ENCODE data around the gene RAD51B. TPM values are rescaled to one million over a fixed set of nuclear protein-coding genes. Genes with fewer than 3 reads are reported as not detected.

RAD51B gene
- polyA plus RNA-seq, 10 donors: 5.3 to 10.7 (median 7.5) TPM

DNA sequence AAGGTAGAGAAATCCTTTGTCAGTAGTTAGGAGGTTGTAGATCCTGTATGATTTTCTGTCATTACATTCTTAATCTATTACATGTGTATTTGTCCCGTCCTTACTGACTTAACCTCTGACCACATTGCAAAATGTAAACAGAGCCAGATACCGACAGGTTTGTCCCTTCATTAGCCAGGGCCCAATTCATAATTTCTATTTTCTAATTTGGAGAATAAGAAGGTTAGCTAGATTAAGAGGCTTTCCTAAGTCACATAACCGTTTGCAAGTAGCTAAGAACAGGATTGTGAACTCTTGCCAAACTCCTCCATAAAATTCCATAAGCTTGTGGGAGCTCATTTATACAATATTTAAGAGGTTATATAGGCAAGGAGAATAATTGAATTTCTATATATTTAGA, 352.6 kb downstream of the RAD51B start:
- peak in 1 of 3 donors; percentile 61 for DNase-seq

- DNase-seq: no peak
These were observed 353.0 kb downstream of the RAD51B start for GRCh38 chr14:68172627-68173026.

- no peak for DNase-seq
These were observed 353.8 kb downstream of the RAD51B start for GRCh38 chr14:68173227-68173972.

- DNase-seq: no peak
These were observed 354.9 kb downstream of the RAD51B start for GRCh38 chr14:68174446-68174845.

DNA sequence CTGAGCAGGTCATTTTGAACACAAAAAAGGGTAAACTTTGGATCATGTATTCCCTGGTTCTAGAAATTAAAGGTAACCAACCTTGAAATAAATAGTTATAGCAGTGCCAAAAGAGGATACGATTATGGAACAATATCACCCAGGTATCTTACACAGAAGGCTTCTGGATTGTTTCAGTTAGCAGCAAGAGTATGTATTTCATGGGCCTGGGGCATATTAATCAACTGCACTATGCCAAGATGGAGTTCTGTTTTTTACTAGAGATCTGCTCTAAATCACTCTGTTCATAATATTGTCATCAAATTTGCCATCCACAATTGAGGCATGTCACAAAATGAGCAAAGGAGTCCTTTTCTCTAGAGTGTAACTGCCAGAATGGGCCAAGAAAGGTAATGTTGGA, 357.1 kb downstream of the RAD51B start:
- DNase-seq: no peak

DNA sequence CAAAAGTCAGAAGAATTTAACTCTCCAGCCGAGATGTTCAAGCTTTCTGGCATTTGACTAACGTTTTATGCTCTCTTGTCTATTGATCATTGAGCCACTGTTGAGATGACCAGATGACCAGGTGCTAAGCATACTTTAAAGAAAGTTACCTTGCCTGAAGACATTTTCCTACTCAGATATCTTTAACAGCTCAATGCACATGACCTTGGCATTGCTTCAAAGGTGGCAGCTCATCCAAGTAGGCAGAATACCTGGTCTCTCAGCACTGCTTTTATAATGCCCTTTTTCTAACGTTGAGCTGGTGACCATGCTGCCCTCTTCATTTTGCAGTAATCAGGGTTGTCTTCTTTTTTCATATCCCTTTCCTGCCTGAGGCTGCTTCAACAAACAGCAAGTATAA, 358.1 kb downstream of the RAD51B start:
- DNase-seq: no peak

- DNase-seq: no peak
These were observed 358.7 kb downstream of the RAD51B start for GRCh38 chr14:68178282-68178681.

DNA sequence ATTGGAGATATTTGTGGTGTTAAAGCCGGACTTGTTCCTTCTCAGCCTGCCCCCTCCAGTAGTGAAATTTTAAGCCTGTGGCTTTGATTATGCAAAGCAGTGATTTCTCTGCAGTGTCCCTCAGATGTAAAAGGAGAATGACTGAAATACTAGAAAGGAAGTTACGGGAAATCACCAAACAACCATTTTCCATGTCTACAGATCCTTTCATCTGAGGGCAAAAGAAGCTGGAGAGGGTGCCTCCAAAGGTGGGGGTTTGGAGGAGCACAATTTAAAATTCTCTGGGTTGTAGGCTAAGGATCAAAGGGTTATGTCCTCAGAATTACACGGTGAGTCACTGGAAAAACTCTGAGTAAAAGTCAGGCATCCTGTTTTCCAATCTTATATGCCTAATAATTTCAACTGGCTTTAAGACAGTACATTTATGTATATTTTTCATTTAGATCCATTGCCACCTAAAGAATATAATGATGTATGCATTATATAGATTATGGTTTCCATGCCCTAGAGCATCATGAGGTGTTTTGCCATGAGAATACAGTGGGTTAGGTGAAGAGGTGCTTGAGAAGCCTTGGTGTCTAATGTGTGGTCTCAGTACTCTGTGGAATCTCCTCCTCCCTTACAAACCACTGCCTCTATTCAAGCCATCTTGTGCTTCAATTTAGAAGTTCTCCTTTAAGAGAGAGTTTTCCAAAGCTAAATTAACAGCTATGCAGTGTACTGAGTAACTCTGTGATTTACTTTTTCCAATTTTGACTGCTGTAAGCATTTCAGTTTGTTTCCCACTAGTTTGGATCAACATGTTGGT, 362.1 kb downstream of the RAD51B start:
- DNase-seq: no peak

DNA sequence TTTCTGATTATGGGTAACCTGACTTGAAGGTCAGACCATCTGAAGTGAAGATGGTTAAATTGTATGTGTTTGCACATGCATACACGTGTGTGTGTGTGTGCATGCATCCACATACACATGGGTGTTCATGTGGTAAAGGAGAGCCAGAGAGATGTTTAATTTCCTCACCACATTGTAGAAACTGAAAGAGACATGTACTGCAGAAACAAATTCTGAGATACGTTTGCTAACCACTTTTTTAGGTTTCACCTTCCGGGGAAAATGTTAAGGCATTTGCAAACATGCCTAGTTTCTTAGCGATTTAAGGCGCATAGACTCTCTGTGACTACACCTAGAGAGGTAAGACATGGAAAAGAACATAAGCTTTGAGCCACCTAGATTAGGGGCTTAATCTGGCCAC, 362.9 kb downstream of the RAD51B start:
- DNase-seq: no peak

- DNase-seq: peak in 1 of 3 donors; percentile 60
These were observed 367.1 kb downstream of the RAD51B start for GRCh38 chr14:68186500-68187276.

DNA sequence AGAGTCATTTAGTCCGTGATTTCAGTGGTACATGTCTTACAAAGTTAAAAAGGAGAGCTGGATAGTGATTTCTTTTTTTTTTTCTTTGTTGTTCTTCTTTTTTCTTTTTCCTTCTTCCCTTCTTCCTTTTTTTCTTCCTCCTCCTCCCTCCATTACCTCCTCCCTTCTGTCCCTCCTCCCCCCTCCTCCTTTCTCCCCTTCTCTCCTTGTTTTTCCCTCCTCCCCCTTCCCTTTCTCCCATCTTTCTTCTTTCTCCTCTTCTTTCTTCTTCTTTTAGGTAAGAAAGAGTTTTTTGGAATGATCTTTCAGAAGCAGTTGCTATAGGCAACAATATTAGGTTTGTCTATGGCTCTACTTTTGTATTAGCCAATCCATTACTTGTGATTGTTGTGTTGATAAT, 368.6 kb downstream of the RAD51B start:
- DNase-seq: no peak

- DNase-seq: no peak
These were observed 370.5 kb downstream of the RAD51B start for GRCh38 chr14:68190032-68190431.

GRCh38 chr14:68191567-68192321, 372.2 kb downstream of the RAD51B start:
- peak in 1 of 3 donors; percentile 52 for DNase-seq

GRCh38 chr14:68192935-68193334, 373.4 kb downstream of the RAD51B start:
- DNase-seq: no peak

DNA sequence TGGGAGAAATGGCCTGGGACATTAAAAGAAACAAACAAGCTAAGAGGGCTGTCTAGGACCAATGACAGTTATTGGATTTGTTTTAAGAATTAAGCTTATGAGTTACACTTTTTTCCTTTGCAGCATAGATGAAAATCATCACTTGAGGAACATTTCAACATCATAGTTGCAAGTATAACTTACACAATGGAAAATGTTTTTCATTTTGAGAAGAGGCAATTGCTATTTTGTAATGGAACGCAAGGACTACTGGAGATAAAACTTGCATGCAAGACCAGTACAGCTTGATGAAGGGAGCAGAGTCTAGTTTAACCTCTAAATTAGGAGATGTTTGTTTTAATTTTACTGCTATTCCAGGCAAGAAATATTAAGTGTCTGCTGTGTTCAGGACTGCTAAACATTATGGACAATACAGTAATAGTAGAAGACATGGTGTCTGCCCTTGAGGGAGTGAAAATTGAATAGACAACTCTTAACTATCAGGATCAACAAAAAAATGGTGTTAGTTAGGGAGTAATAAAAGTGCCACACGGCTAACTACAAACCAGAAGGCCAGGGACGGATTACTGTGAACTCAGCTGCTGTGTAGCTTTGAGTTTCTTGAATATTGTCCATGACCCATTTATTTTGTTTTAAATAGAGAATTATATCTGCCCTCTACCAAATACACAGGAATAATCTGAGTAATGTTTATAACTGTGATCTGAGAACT, 374.5 kb downstream of the RAD51B start:
- no peak for DNase-seq

DNA sequence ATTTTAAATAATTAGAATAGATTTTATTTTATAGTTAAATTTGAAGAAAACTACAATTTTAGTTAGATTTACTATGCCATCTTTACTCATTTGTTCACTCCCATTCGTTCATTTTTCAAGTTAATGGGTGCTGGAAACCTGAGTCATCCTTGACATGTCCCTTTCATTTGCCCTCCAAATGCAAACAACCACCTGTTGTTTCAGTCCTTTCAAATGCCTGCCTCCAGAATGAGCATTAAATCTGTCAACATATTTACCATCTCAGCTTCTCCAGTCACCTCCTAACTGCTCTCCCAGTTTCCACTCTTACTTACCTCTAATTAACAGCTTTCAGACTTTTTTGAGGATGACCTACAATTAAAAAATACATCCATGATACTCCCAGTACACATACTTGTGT, 375.5 kb downstream of the RAD51B start:
- peak in 1 of 3 donors; percentile 45 for DNase-seq

- DNase-seq: peak; percentile 36 to 73 (median 57)
These were observed 379.3 kb downstream of the RAD51B start for GRCh38 chr14:68198713-68199495.

- DNase-seq: peak in 1 of 3 donors; percentile 56
These were observed 380.1 kb downstream of the RAD51B start for GRCh38 chr14:68199554-68200151.

- no peak for DNase-seq
These were observed 384.3 kb downstream of the RAD51B start for GRCh38 chr14:68203871-68204270.

DNA sequence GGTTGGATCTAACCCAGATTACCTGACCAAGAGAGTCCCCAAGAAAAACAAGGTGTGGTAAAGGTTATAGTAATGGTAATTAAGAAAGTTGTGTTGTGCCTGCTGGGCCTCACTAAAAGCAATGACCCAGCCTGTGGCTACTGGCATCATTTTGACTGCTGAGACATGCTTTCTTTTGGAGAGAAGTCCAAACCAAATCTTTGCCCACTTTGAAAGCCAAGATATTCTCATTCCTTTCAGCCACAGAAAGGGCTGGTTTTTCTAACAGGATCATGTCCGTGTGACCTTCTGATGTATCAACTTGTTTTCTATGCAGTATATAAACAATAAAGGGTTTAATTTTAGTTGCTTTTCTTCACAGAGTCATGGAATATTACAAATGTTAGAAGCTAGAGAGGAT, 388.6 kb downstream of the RAD51B start:
- peak in 1 of 3 donors; percentile 21 for DNase-seq

Measured in muscle of back (tissue), 11 donors.